HG02763 (cell line): Measurements from ENCODE around the gene CAMK1G.

Source experiments
- ATAC-seq: cut with Tn5 transposase; IDR thresholded peaks from one replicate; pipeline ENCODE4 v1.9.1; 2021; ENCODE audit warnings: mild to moderate bottlenecking, moderate library complexity; ENCODE audit not compliant: unreplicated experiment

Gene CAMK1G

DNA sequence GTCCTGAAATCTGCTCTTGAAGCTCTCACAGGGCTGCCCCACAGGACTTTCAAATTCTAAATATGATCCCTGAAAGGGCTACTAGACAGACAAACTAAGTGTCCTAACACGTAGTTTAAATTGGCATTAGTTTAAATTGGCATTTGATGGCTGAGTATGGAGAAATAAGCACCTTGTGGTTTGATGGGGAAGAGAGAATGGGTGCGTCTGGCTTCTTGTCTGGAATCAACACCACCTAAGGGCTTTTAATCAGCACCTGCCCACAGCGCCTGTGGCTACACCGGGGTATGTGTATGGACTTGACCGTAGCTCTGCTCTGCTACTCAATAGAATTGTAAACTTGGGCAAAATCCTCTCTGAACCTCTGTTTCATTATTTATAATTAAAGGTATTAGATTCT, 74.4 kb downstream of the CAMK1G start:
- no peak for ATAC-seq

GRCh38 chr1:209659909-209660308, 76.4 kb downstream of the CAMK1G start:
- ATAC-seq = no peak

DNA sequence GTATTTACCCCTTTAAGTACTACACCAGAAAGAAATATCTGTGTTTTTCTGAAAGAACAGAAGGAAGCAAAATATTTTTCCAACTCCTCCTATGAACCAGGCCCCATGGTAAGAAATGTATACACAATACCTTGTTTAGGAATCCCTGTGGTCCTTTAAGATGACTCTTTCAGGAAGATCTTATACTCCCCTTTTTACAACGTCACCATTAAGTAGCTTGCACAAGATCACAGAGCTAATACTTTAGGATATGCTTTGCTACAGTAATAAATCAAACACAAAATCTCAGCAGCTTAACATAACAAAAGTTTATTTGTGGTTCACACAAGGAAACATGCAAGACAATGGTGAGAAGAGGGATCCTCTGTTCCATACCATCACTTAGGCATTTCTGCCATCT, 77.6 kb downstream of the CAMK1G start:
- no peak for ATAC-seq

DNA sequence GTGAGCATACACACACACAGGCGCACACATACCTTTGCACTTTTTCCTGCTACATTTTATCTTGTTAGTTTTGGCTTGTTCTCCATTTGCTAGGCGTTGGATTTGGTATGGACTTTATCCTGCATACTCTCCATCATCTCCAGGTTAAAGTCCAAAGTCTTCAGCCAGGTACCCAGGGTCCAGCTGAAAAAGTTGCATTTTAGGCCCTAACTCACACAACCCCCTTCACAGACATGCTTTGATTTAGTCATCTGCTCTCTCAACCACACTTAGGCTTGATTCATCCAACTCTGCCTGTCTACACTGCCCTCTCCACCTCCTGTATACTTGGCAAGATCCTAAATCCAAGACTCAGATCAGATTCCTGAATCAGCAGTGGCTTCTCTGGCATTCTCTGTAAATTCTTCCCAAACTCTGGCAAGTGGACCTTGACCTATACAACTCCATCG, 79.4 kb downstream of the CAMK1G start:
- ATAC-seq = no peak
